Ureter (tissue), 1 donor: ENCODE data around the gene KIF21B. TPM values are rescaled to one million over a fixed set of nuclear protein-coding genes. Genes with fewer than 3 reads are reported as not detected.

Experiments
- DNase-seq: peaks from one replicate; pipeline ENCODE4 v3.0.0-alpha.2; 2020; ENCODE audit warnings: low spot score
- total RNA-seq: library from RNA; stranded (reverse); gene quantifications from one replicate; pipeline ENCODE4 v1.2.4, GENCODE V29; 2023
- donor health status: DM: yes; HTN: yes; CAD: no.

The KIF21B gene
- 10.7 TPM for total RNA-seq

- peak; percentile 82 for DNase-seq
Observed at GRCh38 chr1:201023517-201023902, at the start of gene KIF21B. Gene KIF21B, minus strand, starts transcription at chr1:201023714. Its CDS starts 331 bp downstream, at chr1:201023383.

- no peak for DNase-seq
Observed at GRCh38 chr1:201072922-201073321, 49.4 kb upstream of the KIF21B start.

- DNase-seq, result no peak
Observed at GRCh38 chr1:201072149-201072548, 48.6 kb upstream of the KIF21B start.

- DNase-seq, result no peak
Observed at GRCh38 chr1:201069636-201070035, 46.1 kb upstream of the KIF21B start.

- DNase-seq, result no peak
Observed at GRCh38 chr1:201068976-201069375, 45.5 kb upstream of the KIF21B start.

- no peak for DNase-seq
Observed at GRCh38 chr1:201066986-201067385, 43.5 kb upstream of the KIF21B start.

- no peak for DNase-seq
Observed at GRCh38 chr1:201065686-201066085, 42.2 kb upstream of the KIF21B start.

- no peak for DNase-seq
Observed at GRCh38 chr1:201064806-201065205, 41.3 kb upstream of the KIF21B start.

- DNase-seq, result no peak
Observed at GRCh38 chr1:201063145-201063544, 39.6 kb upstream of the KIF21B start.

- no peak for DNase-seq
Observed at GRCh38 chr1:201062511-201063091, 39.1 kb upstream of the KIF21B start.

- no peak for DNase-seq
Observed at GRCh38 chr1:201061886-201062285, 38.4 kb upstream of the KIF21B start.

- DNase-seq, result no peak
Observed at GRCh38 chr1:201061049-201061448, 37.5 kb upstream of the KIF21B start.

GRCh38 chr1:201060586-201060985 is 37.1 kb upstream of the KIF21B start:
- DNase-seq, result no peak

- no peak for DNase-seq
Observed at GRCh38 chr1:201059871-201060555, 36.5 kb upstream of the KIF21B start.

- DNase-seq, result no peak
Observed at GRCh38 chr1:201059401-201059800, 35.9 kb upstream of the KIF21B start.

- DNase-seq, result no peak
Observed at GRCh38 chr1:201054091-201054543, 30.6 kb upstream of the KIF21B start.

- no peak for DNase-seq
Observed at GRCh38 chr1:201053155-201053860, 29.8 kb upstream of the KIF21B start.

- no peak for DNase-seq
Observed at GRCh38 chr1:201051399-201051798, 27.9 kb upstream of the KIF21B start.

- DNase-seq, result no peak
Observed at GRCh38 chr1:201050515-201051277, 27.2 kb upstream of the KIF21B start.

- no peak for DNase-seq
Observed at GRCh38 chr1:201049248-201049831, 25.8 kb upstream of the KIF21B start.

GRCh38 chr1:201048521-201048920 is 25.0 kb upstream of the KIF21B start:
- no peak for DNase-seq

GRCh38 chr1:201044119-201044518 is 20.6 kb upstream of the KIF21B start:
- no peak for DNase-seq
